ACHN (cell line): ENCODE data around the gene LRBA.
"Not testable (repeated sequence)": the region's sequence is repeated elsewhere in the genome, so short reads cannot be mapped to it uniquely, and the experiment has no call there.

Source experiments
- DNase-seq: peaks from one replicate; pipeline ENCODE4 v3.0.0-alpha.2; 2015
- in situ Hi-C: cut with HindIII; loops from 2 replicates; pipeline ENCODE4 v1.10.0; 2017; ENCODE audit warnings: low sequenced_read_pairs, low pct_ligation_motif_present, low pct_unique_long_range_greater_than_20kb

Gene LRBA

GRCh38 chr4:151014521-151015458 is at the start of gene LRBA:
TSS of gene LRBA (minus strand) at chr4:151015284. CDS start at chr4:151014642, 642 bp downstream.
- peak; percentile 77 for DNase-seq
- in situ Hi-C loops = no loop called here

DNA sequence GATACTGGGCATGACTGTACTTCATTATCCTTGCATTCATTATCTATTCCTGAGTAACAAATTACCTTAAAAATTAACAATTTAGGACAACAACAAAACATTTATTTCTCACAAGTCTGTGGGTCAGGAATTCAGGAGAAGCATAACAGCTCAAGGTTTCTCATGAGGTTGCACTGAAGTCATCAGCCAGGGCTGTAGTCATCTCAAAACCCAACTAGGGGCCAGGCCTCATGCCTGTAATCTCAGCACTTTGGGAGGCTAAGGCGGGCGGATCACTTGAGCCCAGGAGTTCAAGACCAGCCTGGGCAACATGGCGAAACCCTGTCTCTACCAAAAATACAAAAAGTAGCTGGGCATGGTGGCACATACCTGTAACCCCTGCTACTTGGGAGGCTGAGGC is 48.1 kb upstream of the LRBA start:
- in situ Hi-C loops, DNase-seq: not testable (repeated sequence)

GRCh38 chr4:151055539-151055938 is 40.5 kb upstream of the LRBA start:
- in situ Hi-C loops = no loop called here

GRCh38 chr4:151052785-151053184 is 37.7 kb upstream of the LRBA start:
- DNase-seq = no peak
- in situ Hi-C loops = no loop called here

More at GRCh38 chr4:151055539-151055938, 40.5 kb upstream of the LRBA start:
- DNase-seq = no peak

GRCh38 chr4:151049430-151049884 is 34.4 kb upstream of the LRBA start:
- DNase-seq = no peak
- in situ Hi-C loops = no loop called here

DNA sequence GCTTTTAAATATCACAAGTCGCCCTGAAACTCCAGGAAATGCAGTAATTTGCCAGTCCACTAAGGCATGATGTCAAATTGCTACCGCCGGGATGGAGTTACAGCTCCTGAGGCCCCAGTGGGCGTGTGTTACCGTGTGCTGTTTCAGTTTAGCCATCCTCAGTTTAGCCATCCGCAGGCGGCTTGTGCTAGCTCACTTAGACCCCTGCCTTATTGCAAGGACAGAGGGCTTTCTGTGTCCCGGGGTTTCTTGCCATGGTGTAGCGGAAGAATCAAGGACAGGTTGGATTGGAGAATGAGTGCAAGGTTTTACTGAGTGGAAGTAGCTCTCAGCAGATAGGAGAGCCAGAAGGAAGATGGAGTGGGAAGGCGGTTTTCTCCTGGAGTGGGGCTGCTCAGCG is 33.8 kb upstream of the LRBA start:
- in situ Hi-C loops = no loop called here
- DNase-seq = no peak

GRCh38 chr4:151046609-151047008 is 31.5 kb upstream of the LRBA start:
- no peak for DNase-seq
- in situ Hi-C loops = no loop called here

- in situ Hi-C loops = no loop called here
- peak; percentile 13 for DNase-seq
Measured at GRCh38 chr4:151045907-151046306, 30.8 kb upstream of the LRBA start.

- in situ Hi-C loops = no loop called here
- no peak for DNase-seq
Measured at GRCh38 chr4:151043803-151044515, 28.9 kb upstream of the LRBA start.

GRCh38 chr4:151039733-151040132 is 24.6 kb upstream of the LRBA start:
- DNase-seq = no peak
- in situ Hi-C loops = no loop called here

DNA sequence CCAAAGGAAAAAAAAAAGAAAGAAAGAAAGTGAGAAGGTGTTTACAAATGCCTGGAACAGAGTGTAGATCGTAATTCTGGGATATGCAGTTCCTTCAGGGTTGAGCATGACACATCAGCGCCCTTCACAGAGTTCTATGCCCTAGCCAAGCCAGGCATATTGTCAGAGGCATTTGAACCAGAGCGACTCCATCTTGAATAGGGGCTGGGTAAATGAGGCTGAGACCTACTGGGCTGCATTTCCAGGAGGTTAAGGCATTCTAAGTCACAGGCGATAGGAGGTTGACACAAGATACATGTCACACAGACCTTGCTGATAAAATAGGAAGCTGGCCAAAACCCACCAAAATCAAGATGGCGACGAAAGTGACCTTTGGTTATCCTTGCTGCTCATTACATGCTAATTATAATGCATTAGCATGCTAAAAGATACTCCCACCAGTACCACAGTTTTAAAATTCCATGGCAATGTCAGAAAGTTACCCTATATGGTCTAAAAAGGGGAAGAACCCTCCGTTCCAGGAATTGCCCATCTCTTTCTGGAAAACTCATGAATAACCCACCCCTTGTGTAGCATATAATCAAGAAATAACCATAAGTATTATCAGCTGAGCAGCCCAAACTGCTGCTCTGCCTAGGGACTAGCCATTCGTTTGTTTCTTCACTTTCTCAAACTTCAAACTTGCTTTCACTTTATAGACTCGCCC is 23.5 kb upstream of the LRBA start:
- DNase-seq = no peak
- in situ Hi-C loops = no loop called here

DNA sequence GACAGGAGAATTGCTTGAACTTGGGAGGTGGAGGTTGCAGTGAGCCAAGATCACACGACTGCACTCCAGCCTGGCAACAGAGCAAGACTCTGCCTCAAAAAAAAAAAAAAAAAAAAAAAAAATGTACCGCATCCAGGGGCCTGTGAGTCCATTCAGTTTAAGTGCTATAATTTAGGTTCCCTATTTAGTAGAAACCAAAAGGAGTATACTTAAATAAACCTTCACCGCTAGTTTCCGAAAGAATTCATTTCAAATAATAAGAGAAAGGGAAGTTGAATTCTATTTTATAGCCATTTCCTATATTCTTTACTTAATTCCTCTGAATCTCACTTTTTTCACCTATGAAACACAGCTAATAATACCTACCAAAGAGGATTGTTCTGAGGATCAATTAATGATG is 20.8 kb upstream of the LRBA start:
- DNase-seq = no peak

GRCh38 chr4:151035328-151035727 is 20.2 kb upstream of the LRBA start:
- DNase-seq = no peak
- in situ Hi-C loops = no loop called here

More for the DNA sequence above, 20.8 kb upstream of the LRBA start:
- in situ Hi-C loops = no loop called here

DNA sequence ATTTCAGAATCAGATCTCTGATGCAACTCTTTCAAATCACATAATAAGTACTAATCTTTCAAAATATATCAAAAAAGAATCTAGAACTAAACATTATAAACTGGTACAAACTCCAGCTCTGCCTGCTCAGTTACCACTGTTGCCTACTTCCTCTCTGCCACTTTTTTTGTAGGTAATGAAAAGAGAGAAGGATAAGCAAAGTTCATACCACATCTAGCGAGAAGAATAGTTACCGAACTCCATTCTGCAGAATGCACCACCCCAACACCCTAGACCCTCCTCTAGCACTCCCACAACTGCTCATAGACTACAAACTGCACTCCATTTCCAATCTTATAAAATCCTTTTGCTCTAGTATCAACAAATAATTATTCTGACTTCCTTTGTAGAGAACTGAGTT is 19.7 kb upstream of the LRBA start:
- in situ Hi-C loops = no loop called here
- no peak for DNase-seq

DNA sequence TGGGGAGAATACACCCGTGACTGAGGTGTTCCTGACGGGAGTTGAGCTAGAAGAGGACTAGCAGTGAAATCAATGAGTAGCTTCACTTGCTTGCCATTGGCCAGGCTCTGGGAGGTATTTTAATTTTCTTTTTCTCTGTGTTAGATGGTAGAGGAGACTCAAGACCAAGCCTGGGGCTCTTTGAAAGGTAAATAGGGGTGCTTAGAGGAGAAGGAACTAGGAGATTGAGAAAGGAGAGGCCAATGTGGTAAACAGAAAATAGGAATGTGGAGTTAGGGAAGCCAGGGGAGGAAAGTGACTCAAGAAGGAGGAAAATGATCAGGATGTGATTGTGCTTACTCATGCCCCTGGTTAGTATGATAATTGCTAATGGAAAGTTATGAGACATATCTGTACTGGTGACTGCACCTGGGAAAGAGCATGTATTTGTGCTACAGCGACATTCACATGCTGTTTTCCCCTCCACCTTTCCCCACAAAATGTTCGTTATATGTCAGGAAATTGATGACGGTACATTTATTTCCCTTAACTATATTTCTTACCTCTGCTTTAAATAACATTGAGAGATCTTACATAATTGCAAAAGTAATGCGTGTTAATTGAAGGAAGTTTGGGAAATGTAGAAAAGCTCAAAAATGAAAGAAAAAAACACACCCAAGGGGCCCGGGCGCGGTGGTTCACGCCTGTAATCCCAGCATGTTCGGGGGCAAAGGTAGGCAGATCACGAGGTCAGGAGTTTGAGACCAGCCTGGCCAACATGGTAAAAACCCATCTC is 16.9 kb upstream of the LRBA start:
- in situ Hi-C loops = no loop called here
- DNase-seq = peak; percentile 2

- in situ Hi-C loops = no loop called here
- DNase-seq = no peak
Measured at GRCh38 chr4:151029537-151029936, 14.5 kb upstream of the LRBA start.

DNA sequence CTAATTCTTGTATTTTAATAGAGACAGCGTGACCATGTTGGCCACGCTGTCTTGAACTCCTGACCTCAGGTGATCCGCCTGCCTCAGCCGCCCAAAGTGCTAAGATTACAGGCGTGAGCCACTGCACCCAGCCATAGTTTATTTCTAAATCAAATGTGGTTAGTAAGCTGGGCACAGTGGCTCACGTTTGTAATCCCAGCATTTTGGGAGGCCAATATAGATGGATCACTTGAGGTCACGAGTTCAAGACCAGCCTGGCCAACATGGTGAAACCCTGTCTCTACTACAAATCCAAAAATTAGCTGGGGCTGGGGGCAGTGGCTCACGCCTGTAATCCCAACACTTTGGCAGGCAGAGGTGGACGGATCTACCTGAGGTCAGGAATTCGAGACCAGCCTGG is 13.9 kb upstream of the LRBA start:
- DNase-seq, in situ Hi-C loops: not testable (repeated sequence)

DNA sequence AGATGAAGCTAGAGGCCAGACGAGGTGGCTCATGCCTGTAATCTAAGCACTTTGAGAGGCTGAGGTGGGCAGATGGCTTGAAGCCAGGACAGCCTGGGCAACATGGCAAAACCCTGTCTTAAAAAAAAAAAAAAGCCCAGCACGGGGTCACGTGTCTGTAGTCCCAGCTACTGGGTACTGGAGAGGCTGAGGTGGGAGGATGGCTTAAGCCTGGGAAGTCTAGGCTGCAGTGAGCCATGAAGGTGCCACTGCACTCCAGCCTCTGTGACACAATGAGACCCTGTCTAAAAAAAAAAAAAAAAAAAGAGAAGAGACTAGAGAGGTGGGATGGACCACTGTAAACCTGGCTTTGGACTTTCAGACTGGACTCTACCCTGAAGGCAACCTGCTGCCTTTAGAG is 10.7 kb upstream of the LRBA start:
- in situ Hi-C loops = no loop called here
- DNase-seq = no peak
